Right kidney (tissue), 1 donor: ENCODE results near the gene UBASH3A.

Source experiments
- DNase-seq: peaks from one replicate; pipeline ENCODE4 v3.0.0-alpha.2; 2016

Gene UBASH3A

GRCh38 chr21:42430521-42430920 is 26.8 kb downstream of the UBASH3A start:
- DNase-seq: no peak

GRCh38 chr21:42431196-42431595 is 27.5 kb downstream of the UBASH3A start:
- DNase-seq: no peak

GRCh38 chr21:42432695-42433094 is 29.0 kb downstream of the UBASH3A start:
- DNase-seq: no peak

GRCh38 chr21:42433946-42434551 is 30.3 kb downstream of the UBASH3A start:
- no peak for DNase-seq

- DNase-seq: no peak
These were observed 31.2 kb downstream of the UBASH3A start for GRCh38 chr21:42434884-42435283.

- no peak for DNase-seq
These were observed 31.7 kb downstream of the UBASH3A start for GRCh38 chr21:42435401-42435800.

GRCh38 chr21:42435833-42436232 is 32.1 kb downstream of the UBASH3A start:
- DNase-seq: no peak

- no peak for DNase-seq
These were observed 33.2 kb downstream of the UBASH3A start for GRCh38 chr21:42436914-42437313.

GRCh38 chr21:42437786-42438185 is 34.1 kb downstream of the UBASH3A start:
- no peak for DNase-seq

GRCh38 chr21:42438316-42439205 is 34.9 kb downstream of the UBASH3A start:
- DNase-seq: no peak

- no peak for DNase-seq
These were observed 35.8 kb downstream of the UBASH3A start for GRCh38 chr21:42439284-42440186.

GRCh38 chr21:42440187-42440792 is 36.6 kb downstream of the UBASH3A start:
- no peak for DNase-seq

- no peak for DNase-seq
These were observed 38.3 kb downstream of the UBASH3A start for GRCh38 chr21:42441963-42442362.

GRCh38 chr21:42443181-42443785 is 39.6 kb downstream of the UBASH3A start:
- no peak for DNase-seq

GRCh38 chr21:42443876-42444744 is 40.4 kb downstream of the UBASH3A start:
- no peak for DNase-seq

GRCh38 chr21:42444745-42445059 is 41.0 kb downstream of the UBASH3A start:
- no peak for DNase-seq

- no peak for DNase-seq
These were observed 41.6 kb downstream of the UBASH3A start for GRCh38 chr21:42445311-42445710.

GRCh38 chr21:42446531-42446930 is 42.8 kb downstream of the UBASH3A start:
- DNase-seq: no peak

- no peak for DNase-seq
These were observed 43.5 kb downstream of the UBASH3A start for GRCh38 chr21:42447182-42447581.

GRCh38 chr21:42447732-42448131 is 44.0 kb downstream of the UBASH3A start:
- DNase-seq: no peak

GRCh38 chr21:42448686-42449085 is 45.0 kb downstream of the UBASH3A start:
- no peak for DNase-seq
